Measurements from ENCODE around the gene IRX3. TPM values are rescaled to one million over a fixed set of nuclear protein-coding genes. Genes with fewer than 3 reads are reported as not detected.

Gene IRX3
- total and polyA plus RNA-seq, 10 of the 15 experiments (the other 5 are each of a cell fraction or from before 2014, with no cell fraction given), result 0.05 TPM; not detected in 9

DNA sequence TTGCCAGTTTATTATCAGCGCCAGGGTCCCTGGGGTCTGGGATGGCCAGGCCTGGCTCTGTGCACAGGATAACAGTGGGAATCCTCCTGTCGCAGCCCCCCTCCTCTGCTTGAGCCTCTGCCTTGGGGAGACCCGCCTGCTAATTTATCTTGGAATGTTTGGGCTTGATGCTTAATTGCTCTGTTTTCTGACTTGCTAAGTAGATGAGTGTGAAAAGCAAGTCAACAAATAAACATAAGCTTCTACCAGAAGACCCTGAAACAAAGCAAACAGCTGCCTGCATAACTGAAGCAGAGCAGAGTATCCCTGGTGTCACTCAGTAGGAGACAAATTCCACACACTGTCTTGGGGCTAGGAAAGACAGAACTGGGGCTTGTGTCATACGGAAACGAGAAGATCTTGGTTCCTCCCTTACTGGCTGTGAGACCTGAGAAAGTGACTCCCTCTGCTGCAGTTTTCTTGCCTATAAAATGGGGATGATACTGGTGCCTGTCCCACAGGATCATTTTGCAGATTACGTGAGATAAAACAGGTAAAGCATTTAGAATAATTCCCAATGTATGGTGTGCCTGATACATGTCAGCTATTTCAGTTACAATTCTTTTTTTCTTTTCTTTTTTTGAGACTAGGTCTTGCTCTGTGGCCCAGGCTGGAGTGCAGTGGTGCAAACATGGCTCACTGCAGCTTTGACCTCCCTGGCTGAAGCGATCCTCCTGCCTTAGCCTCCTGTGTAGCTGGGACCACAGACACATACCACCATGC is 44.8 kb upstream of the IRX3 start:
- Histone ChIP-seq H3K4me3 (no peak overlapping the region), H3K4me1 (ENCODE audit: control insufficient read depth, insufficient read depth, low read length) (no peaks in the 10 kb centered on the region), H3K9ac (ENCODE audit: control insufficient read depth, insufficient read depth, low read length) (no peak overlapping the region), H2AFZ (ENCODE audit: control insufficient read depth, low read depth, low read length) (no peak overlapping the region), H3K27ac (ENCODE audit: control insufficient read depth, insufficient read depth) (no peak overlapping the region), H4K20me1 (ENCODE audit: control insufficient read depth, insufficient read depth) (no peaks in the 10 kb centered on the region), H3K27me3 (replicated peaks in 1 of 2; ENCODE audit: control insufficient read depth in 2 of 2, insufficient read depth in 2 of 2, low read length in 1 of 2) (no peaks in the 10 kb centered on the region), H3K79me2 (ENCODE audit: control insufficient read depth, insufficient read depth, low read length) (no peaks in the 10 kb centered on the region), H3K9me3 (replicated peaks; ENCODE audit: control insufficient read depth, insufficient read depth, low read length) (no peaks in the 10 kb centered on the region), H3K36me3 (ENCODE audit: control insufficient read depth in 2 of 2, insufficient read depth in 2 of 2, low read length in 1 of 2) (no peaks in the 10 kb centered on the region), H3K4me2 (ENCODE audit: control insufficient read depth, insufficient read depth) (no peak overlapping the region)
- TF ChIP-seq, protein P1, sequence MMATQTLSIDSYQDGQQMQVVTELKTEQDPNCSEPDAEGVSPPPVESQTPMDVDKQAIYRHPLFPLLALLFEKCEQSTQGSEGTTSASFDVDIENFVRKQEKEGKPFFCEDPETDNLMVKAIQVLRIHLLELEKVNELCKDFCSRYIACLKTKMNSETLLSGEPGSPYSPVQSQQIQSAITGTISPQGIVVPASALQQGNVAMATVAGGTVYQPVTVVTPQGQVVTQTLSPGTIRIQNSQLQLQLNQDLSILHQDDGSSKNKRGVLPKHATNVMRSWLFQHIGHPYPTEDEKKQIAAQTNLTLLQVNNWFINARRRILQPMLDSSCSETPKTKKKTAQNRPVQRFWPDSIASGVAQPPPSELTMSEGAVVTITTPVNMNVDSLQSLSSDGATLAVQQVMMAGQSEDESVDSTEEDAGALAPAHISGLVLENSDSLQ (IDR thresholded peaks at IDR 0.05), result no peak
- TF ChIP-seq TCF7 (IDR thresholded peaks at IDR 0.05; ENCODE audit: borderline replicate concordance), result no peak
- TF ChIP-seq, protein P2, sequence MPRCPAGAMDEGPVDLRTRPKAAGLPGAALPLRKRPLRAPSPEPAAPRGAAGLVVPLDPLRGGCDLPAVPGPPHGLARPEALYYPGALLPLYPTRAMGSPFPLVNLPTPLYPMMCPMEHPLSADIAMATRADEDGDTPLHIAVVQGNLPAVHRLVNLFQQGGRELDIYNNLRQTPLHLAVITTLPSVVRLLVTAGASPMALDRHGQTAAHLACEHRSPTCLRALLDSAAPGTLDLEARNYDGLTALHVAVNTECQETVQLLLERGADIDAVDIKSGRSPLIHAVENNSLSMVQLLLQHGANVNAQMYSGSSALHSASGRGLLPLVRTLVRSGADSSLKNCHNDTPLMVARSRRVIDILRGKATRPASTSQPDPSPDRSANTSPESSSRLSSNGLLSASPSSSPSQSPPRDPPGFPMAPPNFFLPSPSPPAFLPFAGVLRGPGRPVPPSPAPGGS (IDR thresholded peaks at IDR 0.05; ENCODE audit: borderline replicate concordance, insufficient read depth, low read depth, low read length, poor library complexity, severe bottlenecking), result no peak
- TF ChIP-seq IKZF2 (IDR thresholded peaks at IDR 0.05), result no peak
- TF ChIP-seq NRF1 (conservative IDR thresholded peaks at IDR 0.05; ENCODE audit: low read depth, low read length), result no peak
- no peak for TF ChIP-seq HDAC6 (IDR thresholded peaks at IDR 0.05; ENCODE audit: unreplicated experiment)
- no peak for TF ChIP-seq SREBF2 (IDR thresholded peaks at IDR 0.05; ENCODE audit: low read length)
- TF ChIP-seq, protein P3, sequence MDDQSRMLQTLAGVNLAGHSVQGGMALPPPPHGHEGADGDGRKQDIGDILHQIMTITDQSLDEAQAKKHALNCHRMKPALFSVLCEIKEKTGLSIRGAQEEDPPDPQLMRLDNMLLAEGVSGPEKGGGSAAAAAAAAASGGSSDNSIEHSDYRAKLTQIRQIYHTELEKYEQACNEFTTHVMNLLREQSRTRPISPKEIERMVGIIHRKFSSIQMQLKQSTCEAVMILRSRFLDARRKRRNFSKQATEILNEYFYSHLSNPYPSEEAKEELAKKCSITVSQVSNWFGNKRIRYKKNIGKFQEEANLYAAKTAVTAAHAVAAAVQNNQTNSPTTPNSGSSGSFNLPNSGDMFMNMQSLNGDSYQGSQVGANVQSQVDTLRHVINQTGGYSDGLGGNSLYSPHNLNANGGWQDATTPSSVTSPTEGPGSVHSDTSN (IDR thresholded peaks at IDR 0.05; ENCODE audit: insufficient replicate concordance, low read depth, low read length), result no peak
- no peak for TF ChIP-seq FOXM1 (IDR thresholded peaks at IDR 0.05; ENCODE audit: low read depth, low read length)
- TF ChIP-seq MYC (IDR thresholded peaks at IDR 0.05; ENCODE audit: insufficient read depth, insufficient read length, insufficient replicate concordance, low read length, severe bottlenecking), result no peak
- TF ChIP-seq, protein P4, sequence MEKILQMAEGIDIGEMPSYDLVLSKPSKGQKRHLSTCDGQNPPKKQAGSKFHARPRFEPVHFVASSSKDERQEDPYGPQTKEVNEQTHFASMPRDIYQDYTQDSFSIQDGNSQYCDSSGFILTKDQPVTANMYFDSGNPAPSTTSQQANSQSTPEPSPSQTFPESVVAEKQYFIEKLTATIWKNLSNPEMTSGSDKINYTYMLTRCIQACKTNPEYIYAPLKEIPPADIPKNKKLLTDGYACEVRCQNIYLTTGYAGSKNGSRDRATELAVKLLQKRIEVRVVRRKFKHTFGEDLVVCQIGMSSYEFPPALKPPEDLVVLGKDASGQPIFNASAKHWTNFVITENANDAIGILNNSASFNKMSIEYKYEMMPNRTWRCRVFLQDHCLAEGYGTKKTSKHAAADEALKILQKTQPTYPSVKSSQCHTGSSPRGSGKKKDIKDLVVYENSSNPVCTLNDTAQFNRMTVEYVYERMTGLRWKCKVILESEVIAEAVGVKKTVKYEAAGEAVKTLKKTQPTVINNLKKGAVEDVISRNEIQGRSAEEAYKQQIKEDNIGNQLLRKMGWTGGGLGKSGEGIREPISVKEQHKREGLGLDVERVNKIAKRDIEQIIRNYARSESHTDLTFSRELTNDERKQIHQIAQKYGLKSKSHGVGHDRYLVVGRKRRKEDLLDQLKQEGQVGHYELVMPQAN (conservative IDR thresholded peaks at IDR 0.05), result no peak
- no peak for TF ChIP-seq PML (IDR thresholded peaks at IDR 0.05; ENCODE audit: low read length)
- no peak for TF ChIP-seq YBX1 (IDR thresholded peaks at IDR 0.05)
- no peak for TF ChIP-seq KDM1A (IDR thresholded peaks at IDR 0.05; ENCODE audit: borderline replicate concordance)
- TF ChIP-seq SMAD1 (IDR thresholded peaks at IDR 0.05; ENCODE audit: low read depth, partially characterized antibody), result no peak
- WGBS (ENCODE audit: insufficient coverage, insufficient replicate concordance, low lambda C conversion rate, missing lambda C conversion rate), result 48% methylated on average over 7 of the region's 7 CpGs
- ChIA-PET POLR2A (no interaction called here), CTCF (no interaction called here), RAD21 (ENCODE audit: unreplicated experiment) (no interaction called here), SMC1A (ENCODE audit: uncharacterized antibody, unreplicated experiment) (no interaction called here)
- no TSS peak for BruUV-seq (replicated peaks)
- DNase-seq (ENCODE audit: low read depth, low spot score), result no peak
- no peak for ATAC-seq
- no peak for FAIRE-seq
- in situ Hi-C loops (cut with MboI), result no loop called here
- intact Hi-C loops (cut with micrococcal nuclease; ENCODE audit: unreplicated experiment), result no loop called here

All from GM12878 (cell line).